Right lobe of liver (tissue), 6 donors: ENCODE data around the gene NAA40. TPM values are rescaled to one million over a fixed set of nuclear protein-coding genes. Genes with fewer than 3 reads are reported as not detected.

Source experiments
- ATAC-seq, 4 donors: fragments of 200-7000 bp; cut with Tn5 transposase; one replicate each; pipeline ENCODE4 v1.9.1; 2020; ENCODE audit warnings: mild to moderate bottlenecking in 4 of 4, moderate library complexity in 4 of 4
- DNase-seq, 3 donors: peaks; one replicate each; pipeline ENCODE4 v3.0.0-alpha.2; 2020
- H3K27ac ChIP-seq, 3 donors: fragments of 200-600 bp; one replicate each; pipeline ENCODE4 v1.8.0; 2022
- H3K27me3 ChIP-seq, 2 donors: fragments of 200-600 bp; one replicate each; pipeline ENCODE4 v1.8.0; 2022
- H3K36me3 ChIP-seq, 4 donors: fragments of 200-600 bp; sonication (generic) in 1 of 4; one replicate each; pipeline versions ENCODE4 v1.5.1 to v1.8.0; 2017 to 2022; ENCODE audit warnings: control low read depth in 1 of 4
- H3K4me1 ChIP-seq, 4 donors: fragments of 200-600 bp; sonication (generic) in 1 of 4; one replicate each; pipeline versions ENCODE4 v1.5.1 to v1.8.0; 2017 to 2022; ENCODE audit warnings: control low read depth in 1 of 4
- H3K4me3 ChIP-seq, 3 donors: fragments of 200-600 bp; one replicate each; pipeline ENCODE4 v1.8.0; 2022
- H3K9me3 ChIP-seq, 4 donors: fragments of 200-600 bp; sonication (generic) in 1 of 4; one replicate each; pipeline versions ENCODE4 v1.5.1 to v1.8.0; 2017 to 2022; ENCODE audit warnings: control low read depth in 1 of 4
- CTCF ChIP-seq, 4 donors: fragments of 200-600 bp in 3 of 4; fragments of 450-650 bp in 1 of 4; IDR thresholded peaks; one replicate each; pipeline versions ENCODE4 v1.5.1 to v1.8.0; 2016 to 2022; ENCODE audit warnings: antibody characterized with exemption in 4 of 4, mild to moderate bottlenecking in 2 of 4
- POLR2A ChIP-seq: fragments of 450-650 bp; IDR thresholded peaks from one replicate; pipeline ENCODE4 v1.6.1; 2017; ENCODE audit warnings: antibody characterized with exemption, mild to moderate bottlenecking
- WGBS: methylation state at CpG from one replicate; pipeline ENCODE4 v1.1.6; 2018; ENCODE audit warnings: low coverage, low lambda C conversion rate; ENCODE audit not compliant: insufficient coverage; ENCODE audit errors: missing lambda C conversion rate; 5-methylcytosine and 5-hydroxymethylcytosine counted together
- intact Hi-C, 2 donors: fragments of 100-400 bp; cut with DNase I; formaldehyde crosslinking; loops; one replicate each; pipeline versions ENCODE4 v1.11.2 to v1.14.1; 2022
- small RNA-seq, 2 experiments: library from RNA; depleted of rRNA; stranded (forward); fragments of <200 nt; gene quantifications; one replicate each; pipeline ENCODE3, GENCODE V24; 2016
- total RNA-seq, 6 experiments: library from RNA; depleted of rRNA in 2 of 6; stranded (reverse); fragments of >200 nt in 2 of 6; fragmentation: NEBNext Ultra II Directional in 3 of 6; extraction: Animal tissue kit (Norgen Biotek cat#: 25700) in 3 of 6; gene quantifications; one replicate each; pipeline versions ENCODE4 v1.1.0 to v1.2.4, GENCODE V29; 2016 to 2023
- donor health status: DM: no; HTN: yes; CAD: no.
- donor health status: DM: no; HTN: no; CAD: no.
- donor health status: DM: no; HTN: no; CAD: no.
- donor health status: DM: no; HTN: yes; CAD: no.
- donor health status: DM: no; HTN: yes; CAD: no.

The NAA40 gene
- total RNA-seq, 6 experiments from 2014 or later: 3.6 to 7.5 (median 4.6) TPM

- TF ChIP-seq CTCF (IDR thresholded peaks at IDR 0.05): no peak
- TF ChIP-seq POLR2A: no peak
- Histone ChIP-seq H3K36me3 (no peaks in the 10 kb centered on the region), H3K27ac (no peak overlapping the region), H3K27me3 (no peaks in the 10 kb centered on the region), H3K4me3 (no peak overlapping the region), H3K4me1 (peaks cover 0 to 10% (median 5%) of the 10 kb centered on the region in 4 donors), H3K9me3 (no peaks in the 10 kb centered on the region)
- no CpG with 5 or more reads among the region's 4 CpGs for WGBS
- DNase-seq (no peak), ATAC-seq (no peak)
- intact Hi-C loops: no loop called here
Measured at GRCh38 chr11:64005691-64006090, 66.9 kb downstream of the NAA40 start.

DNA sequence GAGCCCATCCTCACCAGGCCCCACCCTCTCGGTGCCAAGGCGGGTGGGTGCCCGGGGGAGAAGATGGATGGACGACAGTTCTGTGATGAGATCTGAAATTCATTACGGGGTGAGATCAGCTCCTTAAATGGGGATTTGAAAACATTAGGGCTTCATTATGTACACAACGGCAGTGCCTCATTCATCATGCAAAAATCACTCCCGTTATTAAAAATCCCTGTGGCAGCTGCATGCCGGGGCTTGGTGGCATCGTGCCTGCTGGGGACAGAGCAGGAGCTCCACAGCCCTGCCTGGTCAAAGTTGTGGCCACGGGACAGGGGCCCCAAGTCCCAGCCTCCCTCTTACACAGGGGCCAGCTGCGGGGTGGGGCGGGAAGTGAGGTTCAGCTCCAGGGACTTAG, 67.6 kb downstream of the NAA40 start:
- no peaks in the 10 kb centered on the region for H3K9me3 ChIP-seq
- H3K36me3 ChIP-seq: no peaks in the 10 kb centered on the region
- DNase-seq (no peak), ATAC-seq (no peak)
- H3K27me3 ChIP-seq: no peaks in the 10 kb centered on the region
- intact Hi-C loops: no loop called here
- H3K4me3 ChIP-seq: no peak overlapping the region
- peaks cover 0 to 10% (median 3%) of the 10 kb centered on the region in 4 donors for H3K4me1 ChIP-seq
- TF ChIP-seq POLR2A: no peak
- no peak for TF ChIP-seq CTCF (IDR thresholded peaks at IDR 0.05)
- no peak overlapping the region for H3K27ac ChIP-seq
- 82% methylated on average over 6 of the region's 12 CpGs for WGBS

Small RNAs within 50 kb of the gene (small RNA-seq; reads per million reads assigned to genes)
- gene RNU6-45P: 0 reads per million in 2 experiments

Other genes starting within 250 kb of the NAA40 start
- gene ZFTA, start 170.2 kb upstream of the NAA40 start, total RNA-seq: 10 to 100 TPM in 1 of 6 experiments, 1 to 10 TPM in 5; 4.8 to 10.7 (median 6.6) TPM
- 1 to 10 TPM; 2.2 to 5.0 (median 2.7) TPM for gene SPINDOC, start 125.5 kb upstream of the NAA40 start, total RNA-seq
- 10 to 100 TPM; 10.6 to 14.8 (median 12.2) TPM for gene MARK2, start 99.9 kb upstream of the NAA40 start, total RNA-seq
- under 1 TPM in 1 of 6 experiments, not detected in 5; 0.15 TPM for gene RCOR2, start 21.8 kb upstream of the NAA40 start, total RNA-seq
- 100 to 1,000 TPM; 144 to 385 (median 177) TPM for gene COX8A, start 35.6 kb downstream of the NAA40 start, total RNA-seq
- gene OTUB1, start 47.4 kb downstream of the NAA40 start, total RNA-seq: 10 to 100 TPM; 23.2 to 35.3 (median 24.7) TPM
- gene FLRT1, start 96.9 kb downstream of the NAA40 start, total RNA-seq: under 1 TPM in 1 of 6 experiments, not detected in 5; 0.12 TPM
- gene MACROD1, start 227.1 kb downstream of the NAA40 start, total RNA-seq: 100 to 1,000 TPM in 1 of 6 experiments, 10 to 100 TPM in 5; 12.3 to 219 (median 27.8) TPM
- 100 to 1,000 TPM in 1 of 6 experiments, 10 to 100 TPM in 5; 27.6 to 110 (median 59.4) TPM for gene STIP1, start 247.2 kb downstream of the NAA40 start, total RNA-seq